Esophagus muscularis mucosa (tissue), 4 donors: ENCODE data around the gene GGT7. TPM values are rescaled to one million over a fixed set of nuclear protein-coding genes. Genes with fewer than 3 reads are reported as not detected.

Experiments used
- DNase-seq: peaks from one replicate; pipeline ENCODE4 v3.0.0-alpha.2; 2017; ENCODE audit errors: extremely low spot score
- H3K27ac ChIP-seq, 4 donors: fragments of 200-600 bp; sonication (generic); replicated peaks in 1 of 4; 1 replicate in 3 of 4; 2 replicates in 1 of 4; pipeline ENCODE4 v1.5.1; 2016 to 2019; ENCODE audit warnings: mild to moderate bottlenecking in 1 of 4
- H3K27me3 ChIP-seq, 4 donors: fragments of 200-600 bp; sonication (generic); one replicate each; pipeline versions ENCODE4 v1.5.1 to v1.6.0; 2016 to 2019
- H3K36me3 ChIP-seq, 4 donors: fragments of 200-600 bp; sonication (generic); one replicate each; pipeline ENCODE4 v1.5.1; 2016 to 2019
- H3K4me1 ChIP-seq, 4 donors: fragments of 200-600 bp; sonication (generic); one replicate each; pipeline ENCODE4 v1.5.1; 2016 to 2019
- H3K4me3 ChIP-seq, 4 donors: fragments of 200-600 bp; sonication (generic); 1 replicate in 2 of 4; 2 replicates in 2 of 4; pipeline ENCODE4 v1.5.1; 2016 to 2019; ENCODE audit warnings: mild to moderate bottlenecking in 4 of 4, moderate library complexity in 1 of 4
- H3K9me3 ChIP-seq, 4 donors: fragments of 200-600 bp; sonication (generic); 1 replicate in 3 of 4; 2 replicates in 1 of 4; pipeline ENCODE4 v1.5.1; 2016 to 2019
- EP300 ChIP-seq: sonication (generic); formaldehyde crosslinking; IDR thresholded peaks from one replicate; pipeline ENCODE4 v1.6.1; 2017; ENCODE audit warnings: antibody characterized with exemption
- POLR2A ChIP-seq: fragments of 450-650 bp; IDR thresholded peaks from one replicate; pipeline ENCODE4 v1.6.1; 2017; ENCODE audit warnings: antibody characterized with exemption, moderate library complexity, mild to moderate bottlenecking, low read depth
- POLR2AphosphoS5 ChIP-seq, 2 donors: sonication (generic); formaldehyde crosslinking; IDR thresholded peaks; one replicate each; pipeline ENCODE4 v1.6.1; 2017; ENCODE audit warnings: antibody characterized with exemption in 2 of 2
- WGBS: methylation state at CpG from one replicate; pipeline ENCODE4 v1.1.5; 2018; 5-methylcytosine and 5-hydroxymethylcytosine counted together
- intact Hi-C: fragments of 100-400 bp; cut with DNase I; formaldehyde crosslinking; loops from one replicate; pipeline ENCODE4 v1.15.1; 2023
- total RNA-seq, 4 donors: library from RNA; depleted of rRNA; stranded (reverse); fragments of >200 nt; gene quantifications; one replicate each; pipeline versions ENCODE4 v1.1.0 to v1.2.1, GENCODE V29; 2016
- TF ChIP-seq, protein P1 (sequence below), 3 experiments: fragments of 200-600 bp in 2 of 3; fragments of 450-650 bp in 1 of 3; sonication (generic) in 2 of 3; IDR thresholded peaks; one replicate each; pipeline ENCODE4 v1.5.1; 2017 to 2019; ENCODE audit warnings: antibody characterized with exemption in 3 of 3, mild to moderate bottlenecking in 2 of 3, moderate library complexity in 1 of 3

GGT7 gene
- total RNA-seq, 4 donors from 2014 or later = 7.6 to 11.9 (median 9.4) TPM

GRCh38 chr20:34824026-34824425 is 48.6 kb downstream of the GGT7 start:
- Histone ChIP-seq H3K36me3 (no peaks in the 10 kb centered on the region), H3K4me1 (peaks cover 34 to 61% (median 58%) of the 10 kb centered on the region in 4 donors), H3K4me3 (peak overlapping the region; percentile 84 to 100 (median 94)), H3K27ac (peak overlapping the region; percentile 89 to 93 (median 92)), H3K27me3 (no peaks in the 10 kb centered on the region), H3K9me3 (no peaks in the 10 kb centered on the region)
- TF ChIP-seq POLR2AphosphoS5 (IDR thresholded peaks at IDR 0.05) (no peak), EP300 (no peak), POLR2A (no peak)
- TF ChIP-seq, protein P1, sequence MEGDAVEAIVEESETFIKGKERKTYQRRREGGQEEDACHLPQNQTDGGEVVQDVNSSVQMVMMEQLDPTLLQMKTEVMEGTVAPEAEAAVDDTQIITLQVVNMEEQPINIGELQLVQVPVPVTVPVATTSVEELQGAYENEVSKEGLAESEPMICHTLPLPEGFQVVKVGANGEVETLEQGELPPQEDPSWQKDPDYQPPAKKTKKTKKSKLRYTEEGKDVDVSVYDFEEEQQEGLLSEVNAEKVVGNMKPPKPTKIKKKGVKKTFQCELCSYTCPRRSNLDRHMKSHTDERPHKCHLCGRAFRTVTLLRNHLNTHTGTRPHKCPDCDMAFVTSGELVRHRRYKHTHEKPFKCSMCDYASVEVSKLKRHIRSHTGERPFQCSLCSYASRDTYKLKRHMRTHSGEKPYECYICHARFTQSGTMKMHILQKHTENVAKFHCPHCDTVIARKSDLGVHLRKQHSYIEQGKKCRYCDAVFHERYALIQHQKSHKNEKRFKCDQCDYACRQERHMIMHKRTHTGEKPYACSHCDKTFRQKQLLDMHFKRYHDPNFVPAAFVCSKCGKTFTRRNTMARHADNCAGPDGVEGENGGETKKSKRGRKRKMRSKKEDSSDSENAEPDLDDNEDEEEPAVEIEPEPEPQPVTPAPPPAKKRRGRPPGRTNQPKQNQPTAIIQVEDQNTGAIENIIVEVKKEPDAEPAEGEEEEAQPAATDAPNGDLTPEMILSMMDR (IDR thresholded peaks at IDR 0.05) = no peak
- intact Hi-C loops = no loop called here
- 19% methylated on average over 1 of the region's 1 CpG for WGBS
- DNase-seq = no peak

DNA sequence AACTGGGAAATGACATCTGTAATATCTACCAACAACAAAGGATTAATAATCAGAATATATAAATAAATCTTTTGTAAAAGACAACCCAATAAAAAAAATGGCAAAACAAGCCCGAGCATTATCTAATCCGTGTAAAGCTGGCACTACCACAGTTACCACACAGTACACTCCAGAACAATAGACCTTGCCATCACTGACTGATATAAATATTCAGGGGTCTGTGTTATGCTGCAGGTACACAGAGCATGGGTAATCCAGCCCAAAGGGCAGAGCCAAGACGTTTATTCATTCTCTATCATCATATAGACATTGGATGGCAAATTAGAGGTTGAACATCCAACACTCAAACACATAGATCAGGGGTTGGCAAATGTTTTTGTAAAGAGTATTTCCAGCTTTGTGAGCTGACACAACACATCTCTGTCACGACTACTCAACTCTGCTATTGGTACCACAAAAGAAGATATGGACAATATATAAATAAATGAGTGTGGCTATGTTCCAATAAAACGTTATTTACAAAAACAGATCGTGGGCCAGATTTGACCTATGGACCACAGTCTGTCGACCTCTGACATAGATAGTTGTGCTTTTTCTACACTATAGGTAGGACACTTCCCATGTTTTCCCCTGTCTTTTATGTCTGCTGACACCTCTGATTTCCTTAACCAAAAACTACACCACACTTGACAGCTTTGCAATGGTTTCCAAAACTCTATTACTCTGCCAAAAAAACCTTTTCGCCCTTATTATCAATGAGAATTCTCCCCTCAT is 51.7 kb downstream of the GGT7 start:
- DNase-seq = peak; percentile 42
- intact Hi-C loops = no loop called here
- no peaks in the 10 kb centered on the region for H3K36me3 ChIP-seq
- TF ChIP-seq POLR2AphosphoS5 (IDR thresholded peaks at IDR 0.05) = no peak
- TF ChIP-seq EP300 = no peak
- TF ChIP-seq POLR2A = no peak
- TF ChIP-seq, protein P1 (IDR thresholded peaks at IDR 0.05) = no peak
- peaks cover 45 to 89% (median 83%) of the 10 kb centered on the region in 4 donors for H3K4me1 ChIP-seq
- WGBS = 68% methylated on average over 8 of the region's 8 CpGs
- H3K9me3 ChIP-seq = no peaks in the 10 kb centered on the region
- no peak overlapping the region for H3K27ac ChIP-seq
- no peak overlapping the region for H3K4me3 ChIP-seq
- no peaks in the 10 kb centered on the region for H3K27me3 ChIP-seq

- peaks cover 29 to 70% (median 68%) of the 10 kb centered on the region in 4 donors for H3K4me1 ChIP-seq
- intact Hi-C loops = no loop called here
- no peak for DNase-seq
- no peaks in the 10 kb centered on the region for H3K36me3 ChIP-seq
- 52% methylated on average over 2 of the region's 2 CpGs for WGBS
- no peak overlapping the region for H3K4me3 ChIP-seq
- TF ChIP-seq POLR2AphosphoS5 (IDR thresholded peaks at IDR 0.05) (no peak), POLR2A (no peak), EP300 (no peak)
- TF ChIP-seq, protein P1 (IDR thresholded peaks at IDR 0.05) = no peak
- no peak overlapping the region for H3K27ac ChIP-seq
- H3K9me3 ChIP-seq = no peaks in the 10 kb centered on the region
- H3K27me3 ChIP-seq = no peaks in the 10 kb centered on the region
These were observed 54.9 kb downstream of the GGT7 start for GRCh38 chr20:34817801-34818200.

- no peak for DNase-seq
- no peaks in the 10 kb centered on the region for H3K9me3 ChIP-seq
- peaks cover 22 to 67% (median 66%) of the 10 kb centered on the region in 4 donors for H3K4me1 ChIP-seq
- WGBS = 44% methylated on average over 2 of the region's 2 CpGs
- H3K27me3 ChIP-seq = no peaks in the 10 kb centered on the region
- H3K36me3 ChIP-seq = no peaks in the 10 kb centered on the region
- intact Hi-C loops = no loop called here
- no peak overlapping the region for H3K27ac ChIP-seq
- no peak overlapping the region for H3K4me3 ChIP-seq
- TF ChIP-seq, protein P1 (IDR thresholded peaks at IDR 0.05) = no peak
- TF ChIP-seq POLR2AphosphoS5 (IDR thresholded peaks at IDR 0.05) = no peak
- TF ChIP-seq EP300 = no peak
- TF ChIP-seq POLR2A = no peak
These were observed 55.6 kb downstream of the GGT7 start for GRCh38 chr20:34817072-34817471.

GRCh38 chr20:34815636-34816035 is 57.0 kb downstream of the GGT7 start:
- Histone ChIP-seq H3K27me3 (no peaks in the 10 kb centered on the region), H3K4me1 (peaks cover 20 to 64% (median 60%) of the 10 kb centered on the region in 4 donors), H3K9me3 (no peaks in the 10 kb centered on the region), H3K4me3 (no peak overlapping the region), H3K36me3 (no peaks in the 10 kb centered on the region), H3K27ac (no peak overlapping the region)
- intact Hi-C loops = no loop called here
- no peak for TF ChIP-seq EP300
- TF ChIP-seq, protein P1 (IDR thresholded peaks at IDR 0.05) = no peak
- no peak for TF ChIP-seq POLR2AphosphoS5 (IDR thresholded peaks at IDR 0.05)
- no peak for TF ChIP-seq POLR2A
- 94% methylated on average over 1 of the region's 1 CpG for WGBS
- DNase-seq = no peak
